PC-3 (cell line): Measurements from ENCODE around the gene CAMTA1. TPM values are rescaled to one million over a fixed set of nuclear protein-coding genes. Genes with fewer than 3 reads are reported as not detected.

Source experiments
- ATAC-seq: fragments of 200-7000 bp; cut with Tn5 transposase; 2 replicates; pipeline ENCODE4 v1.9.1; 2020; ENCODE audit warnings: mild to moderate bottlenecking, moderate library complexity
- BruUV-seq: library from RNA; stranded (reverse); fragments of 400-500 nt; replicated peaks from 2 replicates; lab custom pipeline; 2021; lab: Mats Ljungman, UMichigan
- CTCF ChIA-PET: fragments of 300-600 bp; sonication (Branson Sonifier 250); formaldehyde crosslinking; loops from one replicate; lab custom pipeline; 2022; ENCODE audit warnings: antibody characterized with exemption; lab: Charles Lee
- POLR2A ChIA-PET: fragments of 300-600 bp; sonication (Branson Sonifier 250); formaldehyde crosslinking; loops from one replicate; lab custom pipeline; 2022; ENCODE audit warnings: antibody characterized with exemption; ENCODE audit not compliant: unreplicated experiment; lab: Charles Lee
- DNase-seq: peaks from one replicate; pipeline ENCODE4 v3.0.0-alpha.2; 2015
- H2AFZ ChIP-seq: fragments of 300-600 bp; sonication (generic); 2 replicates; pipeline ENCODE4 v1.6.0; 2016; ENCODE audit warnings: antibody characterized with exemption, low read length
- H3F3A ChIP-seq: fragments of 300-600 bp; sonication (generic); one replicate; pipeline ENCODE4 v1.6.0; 2017; ENCODE audit warnings: antibody characterized with exemption, low read length, control low read depth, mild to moderate bottlenecking; ENCODE audit not compliant: unreplicated experiment
- H3K27ac ChIP-seq: fragments of 300-600 bp; sonication (generic); 2 replicates; pipeline ENCODE4 v1.5.1; 2016; ENCODE audit warnings: mild to moderate bottlenecking, low read length
- H3K27me3 ChIP-seq: fragments of 300-600 bp; sonication (generic); 2 replicates; pipeline ENCODE4 v1.6.1; 2016; ENCODE audit warnings: low read length, mixed read lengths
- H3K36me3 ChIP-seq: fragments of 300-600 bp; sonication (generic); 2 replicates; pipeline ENCODE4 v1.6.1; 2016; ENCODE audit warnings: low read depth, mixed run types, low read length, mixed read lengths
- H3K4me1 ChIP-seq: fragments of 300-600 bp; sonication (generic); 2 replicates; pipeline ENCODE4 v1.5.1; 2016; ENCODE audit warnings: low read length; ENCODE audit not compliant: insufficient read depth
- H3K4me2 ChIP-seq: fragments of 300-600 bp; sonication (generic); 2 replicates; pipeline ENCODE4 v1.6.0; 2016; ENCODE audit warnings: low read length
- H3K4me3 ChIP-seq: fragments of 300-600 bp; sonication (generic); 2 replicates; pipeline ENCODE4 v1.5.1; 2016; ENCODE audit warnings: mild to moderate bottlenecking, low read length, mixed read lengths
- H3K79me2 ChIP-seq: fragments of 300-600 bp; sonication (generic); 2 replicates; pipeline ENCODE4 v1.6.1; 2017; ENCODE audit warnings: low read length, mixed read lengths
- H3K9ac ChIP-seq: fragments of 300-600 bp; sonication (generic); 2 replicates; pipeline ENCODE4 v1.6.0; 2016; ENCODE audit warnings: mild to moderate bottlenecking, low read length
- H3K9me2 ChIP-seq: fragments of 300-600 bp; sonication (generic); replicated peaks from 2 replicates; pipeline ENCODE4 v1.6.1; 2016; ENCODE audit warnings: mixed run types, low read length, mixed read lengths
- H3K9me3 ChIP-seq: fragments of 300-600 bp; sonication (generic); 2 replicates; pipeline ENCODE4 v1.6.1; 2016; ENCODE audit warnings: low read length, mixed read lengths
- H4K20me1 ChIP-seq: fragments of 300-600 bp; sonication (generic); 2 replicates; pipeline ENCODE4 v1.6.1; 2016; ENCODE audit warnings: low read length, mixed read lengths
- CTCF ChIP-seq: fragments of 300-600 bp; sonication (generic); conservative IDR thresholded peaks from 2 replicates; pipeline ENCODE4 v1.5.1; 2017; ENCODE audit warnings: antibody characterized with exemption, low read depth, mild to moderate bottlenecking, low read length
- EZH2 ChIP-seq: fragments of 300-600 bp; sonication (generic); IDR thresholded peaks from one replicate; pipeline ENCODE4 v1.6.1; 2017; ENCODE audit warnings: antibody characterized with exemption, mild to moderate bottlenecking, low read length; ENCODE audit not compliant: unreplicated experiment
- EZH2phosphoT487 ChIP-seq: fragments of 300-600 bp; sonication (generic); IDR thresholded peaks from 2 replicates; pipeline ENCODE4 v1.6.1; 2018; ENCODE audit warnings: mild to moderate bottlenecking, antibody characterized with exemption, low read length, borderline replicate concordance
- intact Hi-C: fragments of 100-400 bp; cut with micrococcal nuclease; formaldehyde crosslinking; loops from 2 replicates; pipeline ENCODE4 v1.9.0; 2023
- total RNA-seq: library from RNA; depleted of rRNA; stranded (reverse); fragments of >200 nt; gene quantifications from 2 replicates; pipeline ENCODE4 v1.2.3, GENCODE V29; 2014

CAMTA1 gene
- total RNA-seq, 1 experiment from 2014 or later, result 40.8 TPM

GRCh38 chr1:7589774-7590425, 804.6 kb downstream of the CAMTA1 start:
- Histone ChIP-seq H3K9me2 (no peaks in the 10 kb centered on the region), H3K4me3 (no peak overlapping the region), H3K9me3 (no peaks in the 10 kb centered on the region), H2AFZ (no peak overlapping the region), H3K79me2 (no peaks in the 10 kb centered on the region), H3K4me2 (no peak overlapping the region), H3F3A (no peaks in the 10 kb centered on the region), H3K27ac (no peak overlapping the region), H3K4me1 (no peaks in the 10 kb centered on the region), H3K9ac (no peak overlapping the region), H3K27me3 (peaks cover 66% of the 10 kb centered on the region), H3K36me3 (no peaks in the 10 kb centered on the region), H4K20me1 (no peaks in the 10 kb centered on the region)
- intact Hi-C loops, result no loop called here
- ChIA-PET POLR2A (no interaction called here), CTCF (no interaction called here)
- TF ChIP-seq EZH2 (no peak), CTCF (no peak), EZH2phosphoT487 (no peak)
- BruUV-seq, result no TSS peak
- no peak for DNase-seq
- no peak for ATAC-seq

- H3F3A ChIP-seq, result no peaks in the 10 kb centered on the region
- no peak for DNase-seq
- BruUV-seq, result no TSS peak
- H3K36me3 ChIP-seq, result no peaks in the 10 kb centered on the region
- peaks cover 71% of the 10 kb centered on the region for H3K27me3 ChIP-seq
- no peaks in the 10 kb centered on the region for H3K79me2 ChIP-seq
- no peaks in the 10 kb centered on the region for H3K4me1 ChIP-seq
- no peak overlapping the region for H3K4me2 ChIP-seq
- H3K4me3 ChIP-seq, result no peak overlapping the region
- H4K20me1 ChIP-seq, result no peaks in the 10 kb centered on the region
- intact Hi-C loops, result no loop called here
- POLR2A ChIA-PET, result no interaction called here
- H3K9me3 ChIP-seq, result no peaks in the 10 kb centered on the region
- no peak overlapping the region for H2AFZ ChIP-seq
- no peak overlapping the region for H3K9ac ChIP-seq
- no peaks in the 10 kb centered on the region for H3K9me2 ChIP-seq
- no peak overlapping the region for H3K27ac ChIP-seq
- TF ChIP-seq EZH2 (no peak), CTCF (no peak), EZH2phosphoT487 (no peak)
- ATAC-seq, result no peak
- CTCF ChIA-PET, result no interaction called here
Observed at GRCh38 chr1:7590426-7590790, 805.2 kb downstream of the CAMTA1 start.

GRCh38 chr1:7591565-7591964, 806.3 kb downstream of the CAMTA1 start:
- ATAC-seq, result no peak
- Histone ChIP-seq H3K27me3 (peaks cover 76% of the 10 kb centered on the region), H3F3A (no peaks in the 10 kb centered on the region), H3K9me3 (no peaks in the 10 kb centered on the region), H3K9ac (no peak overlapping the region), H3K36me3 (no peaks in the 10 kb centered on the region), H3K79me2 (no peaks in the 10 kb centered on the region), H4K20me1 (no peaks in the 10 kb centered on the region), H3K4me1 (no peaks in the 10 kb centered on the region), H3K9me2 (no peaks in the 10 kb centered on the region), H3K27ac (no peak overlapping the region), H3K4me2 (no peak overlapping the region), H3K4me3 (no peak overlapping the region), H2AFZ (no peak overlapping the region)
- no peak for DNase-seq
- intact Hi-C loops, result no loop called here
- no peak for TF ChIP-seq EZH2
- no peak for TF ChIP-seq EZH2phosphoT487
- TF ChIP-seq CTCF, result no peak
- BruUV-seq, result no TSS peak
- ChIA-PET CTCF (no interaction called here), POLR2A (no interaction called here)
